MCF 10A (cell line): Measurements from ENCODE around the gene RNF123. TPM values are rescaled to one million over a fixed set of nuclear protein-coding genes. Genes with fewer than 3 reads are reported as not detected.

Experiments
- BruUV-seq: library from RNA; stranded (reverse); fragments of 400-500 nt; replicated peaks from 2 replicates; lab custom pipeline; 2021; lab: Mats Ljungman, UMichigan
- CTCF ChIA-PET: fragments of 300-600 bp; sonication (Branson Sonifier 250); formaldehyde crosslinking; extraction: SDS; loops from one replicate; lab custom pipeline; 2021; ENCODE audit warnings: antibody characterized with exemption, inconsistent platforms; lab: Yijun Ruan, JAX
- POLR2A ChIA-PET: fragments of 300-600, 350-650 bp; sonication (Branson Sonifier 250); formaldehyde crosslinking; extraction: SDS; loops from one replicate; lab custom pipeline; 2020; ENCODE audit warnings: antibody characterized with exemption, inconsistent platforms; lab: Yijun Ruan, JAX
- DNase-seq: peaks from one replicate; pipeline ENCODE4 v3.0.0-alpha.2; 2018; ENCODE audit not compliant: unreplicated experiment
- H3K27ac Mint-ChIP-seq: one replicate; pipeline ENCODE4 v1.8.0; 2022; ENCODE audit warnings: mild to moderate bottlenecking, low read depth, mixed read lengths; ENCODE audit not compliant: unreplicated experiment
- H3K27me3 Mint-ChIP-seq: one replicate; pipeline ENCODE4 v1.8.0; 2022; ENCODE audit warnings: mixed read lengths; ENCODE audit not compliant: insufficient read depth, unreplicated experiment
- H3K36me3 Mint-ChIP-seq: one replicate; pipeline ENCODE4 v1.8.0; 2022; ENCODE audit warnings: mild to moderate bottlenecking, moderate library complexity, mixed read lengths; ENCODE audit not compliant: insufficient read depth, unreplicated experiment
- H3K4me1 Mint-ChIP-seq: one replicate; pipeline ENCODE4 v1.8.0; 2022; ENCODE audit warnings: mixed read lengths; ENCODE audit not compliant: insufficient read depth, unreplicated experiment
- H3K4me3 Mint-ChIP-seq: one replicate; pipeline ENCODE4 v1.8.0; 2022; ENCODE audit warnings: mild to moderate bottlenecking, moderate library complexity, mixed read lengths; ENCODE audit not compliant: unreplicated experiment
- H3K9me3 Mint-ChIP-seq: one replicate; pipeline ENCODE4 v1.8.0; 2022; ENCODE audit warnings: mixed read lengths; ENCODE audit not compliant: unreplicated experiment
- intact Hi-C: fragments of 100-400 bp; cut with micrococcal nuclease; formaldehyde crosslinking; loops from 2 replicates; pipeline ENCODE4 v1.14.1; 2022
- total RNA-seq: library from RNA; stranded (reverse); gene quantifications from 2 replicates; pipeline ENCODE4 v1.2.3, GENCODE V29; 2022
- TF ChIP-seq, protein P1 (sequence below): fragments of 200-600 bp; IDR thresholded peaks from one replicate; pipeline ENCODE4 v1.8.0; 2022; ENCODE audit warnings: antibody characterized with exemption, mild to moderate bottlenecking; ENCODE audit not compliant: unreplicated experiment

RNF123 gene
- total RNA-seq, 1 experiment from 2014 or later, result 48.6 TPM

- Mint-ChIP-seq H3K4me3 (no peak overlapping the region), H3K27ac (no peak overlapping the region), H3K36me3 (peaks cover 77% of the 10 kb centered on the region), H3K27me3 (no peaks in the 10 kb centered on the region), H3K4me1 (peaks cover 6% of the 10 kb centered on the region), H3K9me3 (no peaks in the 10 kb centered on the region)
- TF ChIP-seq, protein P1, sequence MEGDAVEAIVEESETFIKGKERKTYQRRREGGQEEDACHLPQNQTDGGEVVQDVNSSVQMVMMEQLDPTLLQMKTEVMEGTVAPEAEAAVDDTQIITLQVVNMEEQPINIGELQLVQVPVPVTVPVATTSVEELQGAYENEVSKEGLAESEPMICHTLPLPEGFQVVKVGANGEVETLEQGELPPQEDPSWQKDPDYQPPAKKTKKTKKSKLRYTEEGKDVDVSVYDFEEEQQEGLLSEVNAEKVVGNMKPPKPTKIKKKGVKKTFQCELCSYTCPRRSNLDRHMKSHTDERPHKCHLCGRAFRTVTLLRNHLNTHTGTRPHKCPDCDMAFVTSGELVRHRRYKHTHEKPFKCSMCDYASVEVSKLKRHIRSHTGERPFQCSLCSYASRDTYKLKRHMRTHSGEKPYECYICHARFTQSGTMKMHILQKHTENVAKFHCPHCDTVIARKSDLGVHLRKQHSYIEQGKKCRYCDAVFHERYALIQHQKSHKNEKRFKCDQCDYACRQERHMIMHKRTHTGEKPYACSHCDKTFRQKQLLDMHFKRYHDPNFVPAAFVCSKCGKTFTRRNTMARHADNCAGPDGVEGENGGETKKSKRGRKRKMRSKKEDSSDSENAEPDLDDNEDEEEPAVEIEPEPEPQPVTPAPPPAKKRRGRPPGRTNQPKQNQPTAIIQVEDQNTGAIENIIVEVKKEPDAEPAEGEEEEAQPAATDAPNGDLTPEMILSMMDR, result no peak
- intact Hi-C loops, result no loop called here
- DNase-seq, result no peak
- CTCF ChIA-PET, result no interaction called here
- POLR2A ChIA-PET, result no interaction called here
- BruUV-seq, result no TSS peak
Observed at GRCh38 chr3:49733551-49733950, 44.2 kb downstream of the RNF123 start.

GRCh38 chr3:49734752-49735151 lies 45.4 kb downstream of the RNF123 start:
- BruUV-seq, result no TSS peak
- DNase-seq, result no peak
- Mint-ChIP-seq H3K9me3 (no peaks in the 10 kb centered on the region), H3K4me1 (peaks cover 6% of the 10 kb centered on the region), H3K4me3 (no peak overlapping the region), H3K27me3 (no peaks in the 10 kb centered on the region), H3K36me3 (peaks cover 82% of the 10 kb centered on the region), H3K27ac (no peak overlapping the region)
- ChIA-PET POLR2A (interaction anchor here (1.2 to 3.0 kb wide), 3 partner anchors 10 to 35 kb away, joined by 3 to 12 read pairs (median 3); partner anchors contain the start of gene GMPPB), CTCF (interaction anchor here (0.6 to 1.0 kb wide), 2 partner anchors 12 to 104 kb away, joined by 3 to 4 read pairs; no protein-coding TSS in a partner anchor)
- TF ChIP-seq, protein P1, result no peak
- intact Hi-C loops, result no loop called here

- Mint-ChIP-seq H3K36me3 (peaks cover 77% of the 10 kb centered on the region), H3K4me1 (peaks cover 4% of the 10 kb centered on the region), H3K9me3 (no peaks in the 10 kb centered on the region), H3K27ac (no peak overlapping the region), H3K4me3 (no peak overlapping the region), H3K27me3 (no peaks in the 10 kb centered on the region)
- no peak for DNase-seq
- BruUV-seq, result no TSS peak
- intact Hi-C loops, result no loop called here
- TF ChIP-seq, protein P1, result no peak
- ChIA-PET POLR2A (no interaction called here), CTCF (interaction anchor here (0.6 to 1.6 kb wide), 2 partner anchors 84 to 101 kb away, joined by 3 read pairs; no protein-coding TSS in a partner anchor)
Observed at GRCh38 chr3:49738067-49738713, 48.8 kb downstream of the RNF123 start.

DNA sequence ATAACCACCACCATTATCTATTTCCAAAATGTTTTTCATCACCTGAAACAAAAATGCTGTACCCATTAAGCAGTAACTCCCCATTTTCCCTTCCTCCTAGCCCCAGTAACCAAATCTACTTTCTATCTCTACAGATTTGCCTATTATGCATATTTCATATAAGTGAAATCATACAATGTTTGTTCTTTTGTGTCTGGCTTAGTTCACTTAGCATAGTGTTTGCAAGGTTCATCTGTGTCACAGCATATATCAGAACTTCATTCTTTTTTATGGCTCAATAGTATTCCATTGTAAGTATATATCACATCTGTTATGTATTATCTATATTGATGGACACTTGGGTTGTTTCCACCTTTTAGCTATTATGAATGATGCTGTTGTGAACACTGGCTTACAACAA lies 51.1 kb downstream of the RNF123 start:
- Mint-ChIP-seq H3K27ac (no peak overlapping the region), H3K27me3 (no peaks in the 10 kb centered on the region), H3K4me3 (no peak overlapping the region), H3K4me1 (peaks cover 8% of the 10 kb centered on the region), H3K36me3 (peaks cover 73% of the 10 kb centered on the region), H3K9me3 (no peaks in the 10 kb centered on the region)
- intact Hi-C loops, result no loop called here
- DNase-seq, result no peak
- CTCF ChIA-PET, result interaction anchor here (0.6 kb wide), 1 partner anchor 9 kb away, joined by 3 read pairs; no protein-coding TSS in a partner anchor
- BruUV-seq, result no TSS peak
- TF ChIP-seq, protein P1, result no peak
- POLR2A ChIA-PET, result no interaction called here
